HG03469 (cell line): ENCODE results near the gene EIF4E1B.

ENCODE experiments used
- ATAC-seq: cut with Tn5 transposase; IDR thresholded peaks from one replicate; pipeline ENCODE4 v1.9.1; 2021; ENCODE audit warnings: mild to moderate bottlenecking, moderate library complexity, moderate number of reproducible peaks; ENCODE audit not compliant: unreplicated experiment

The EIF4E1B gene

DNA sequence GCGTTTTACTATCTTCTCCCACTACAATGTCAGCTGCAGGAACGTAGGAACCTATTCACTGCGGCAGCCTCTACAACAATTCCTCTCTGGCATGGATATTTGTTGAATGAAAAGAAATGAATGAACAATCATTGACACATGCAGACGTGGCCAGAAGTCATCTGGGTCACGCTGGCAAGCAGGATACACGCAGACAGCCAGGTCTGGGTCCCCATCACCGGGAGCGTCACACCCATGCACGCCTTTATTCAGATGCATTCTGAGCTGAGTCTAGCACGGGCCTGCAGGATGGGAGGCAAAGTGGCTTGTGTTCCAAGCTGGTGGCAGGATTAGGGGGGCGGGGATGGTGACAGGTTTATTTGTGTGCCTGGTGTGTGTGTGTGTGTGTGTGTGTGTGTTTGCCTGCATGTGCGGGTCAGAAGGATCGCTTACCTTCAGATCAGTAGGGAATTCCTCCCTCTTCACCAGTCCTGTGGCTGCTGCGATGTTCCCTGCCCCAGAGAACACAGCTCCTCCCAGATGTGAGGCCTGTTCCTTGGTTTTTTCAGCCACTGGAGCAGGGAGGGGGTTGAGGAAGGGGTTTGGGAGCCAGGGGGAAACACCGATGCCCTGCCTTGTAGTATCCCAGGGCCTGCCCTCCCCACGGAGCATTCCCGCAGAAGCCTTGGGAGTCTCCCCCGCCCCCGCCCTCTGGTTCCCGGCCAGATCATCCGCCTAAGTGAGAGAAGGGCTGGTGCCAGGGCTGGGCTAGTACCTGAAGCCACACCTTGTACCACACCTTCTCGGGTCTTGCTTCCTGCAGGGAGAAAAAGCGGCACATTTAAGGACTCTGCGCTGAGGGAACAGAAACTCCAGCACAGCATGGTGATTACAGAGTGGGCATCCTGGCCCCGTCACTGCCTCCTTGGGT is 4.3 kb upstream of the EIF4E1B start:
- ATAC-seq: no peak

DNA sequence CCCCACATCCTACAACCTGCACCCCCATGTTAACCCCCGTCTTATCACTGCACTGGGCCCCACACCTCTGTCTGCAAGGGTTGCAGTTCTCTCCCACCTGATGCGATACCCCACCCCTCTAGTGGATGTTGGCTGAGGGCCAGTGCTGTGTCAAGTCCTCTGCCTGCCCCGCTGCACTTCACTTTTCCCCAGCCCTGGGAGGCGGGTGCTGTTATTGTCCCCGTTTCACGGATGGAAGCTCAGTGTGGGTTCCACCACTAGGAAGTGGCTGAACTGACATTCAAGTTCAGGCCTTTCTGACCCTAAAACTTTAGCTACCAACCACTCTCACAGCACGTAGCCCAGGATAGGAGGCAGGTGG is 3.6 kb upstream of the EIF4E1B start:
- no peak for ATAC-seq

DNA sequence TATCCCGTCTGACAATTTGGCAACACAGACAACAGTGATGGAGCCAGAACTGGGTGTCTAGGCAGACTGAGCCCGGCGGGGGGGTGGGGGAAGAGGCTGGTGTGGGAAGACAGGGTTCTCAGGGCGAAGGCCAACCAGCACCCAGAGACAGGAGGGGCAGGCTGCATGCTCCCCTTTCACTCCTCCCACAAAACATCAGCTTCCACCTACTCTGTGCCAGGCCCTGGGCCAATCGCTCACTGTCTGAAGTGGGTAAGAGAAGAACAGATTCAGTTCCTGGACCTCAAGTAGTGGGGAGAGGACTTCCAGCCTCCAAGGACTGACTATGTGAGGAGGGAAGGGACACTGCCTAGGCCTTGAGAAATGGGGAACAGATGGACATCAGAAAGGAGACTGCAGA is 2.9 kb upstream of the EIF4E1B start:
- ATAC-seq: no peak

DNA sequence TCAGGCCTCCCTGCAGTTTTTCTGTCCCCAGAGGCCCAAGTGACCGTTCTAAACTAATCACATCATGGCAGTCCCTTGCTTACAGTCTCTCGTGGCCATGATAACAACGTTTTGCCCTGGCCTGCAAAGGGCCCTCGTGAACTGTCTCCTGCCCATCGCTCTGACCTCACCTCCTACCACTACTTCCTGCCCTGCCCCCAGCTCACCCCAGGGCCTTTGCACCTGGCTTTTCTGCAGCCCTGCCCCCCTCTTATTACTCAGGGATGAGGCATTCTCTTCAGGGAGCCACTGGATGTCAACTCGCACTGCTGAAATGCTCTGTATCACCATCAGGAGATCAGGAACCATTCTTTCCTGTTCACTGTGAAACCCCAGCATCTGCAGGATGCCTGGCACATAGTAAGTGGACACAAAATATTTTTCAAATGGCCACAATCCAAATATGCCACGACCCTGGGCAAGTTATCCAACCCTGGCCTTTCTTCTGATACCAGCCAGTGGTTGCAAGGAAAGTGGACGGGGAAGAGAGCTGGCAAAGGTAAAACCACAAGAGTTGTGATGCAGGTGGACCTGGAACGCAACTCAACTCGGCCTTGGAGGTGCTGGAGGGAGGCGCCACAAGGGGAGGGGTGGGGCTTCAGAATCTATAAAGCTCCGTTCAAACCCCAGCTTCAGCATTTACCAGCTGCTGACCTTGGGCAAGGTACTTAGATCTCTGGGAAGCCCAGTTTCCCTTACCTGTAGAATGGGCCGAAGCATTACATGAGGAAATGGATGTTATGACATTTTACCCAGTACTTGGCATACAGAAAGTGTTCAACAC is 1.9 kb upstream of the EIF4E1B start:
- no peak for ATAC-seq

DNA sequence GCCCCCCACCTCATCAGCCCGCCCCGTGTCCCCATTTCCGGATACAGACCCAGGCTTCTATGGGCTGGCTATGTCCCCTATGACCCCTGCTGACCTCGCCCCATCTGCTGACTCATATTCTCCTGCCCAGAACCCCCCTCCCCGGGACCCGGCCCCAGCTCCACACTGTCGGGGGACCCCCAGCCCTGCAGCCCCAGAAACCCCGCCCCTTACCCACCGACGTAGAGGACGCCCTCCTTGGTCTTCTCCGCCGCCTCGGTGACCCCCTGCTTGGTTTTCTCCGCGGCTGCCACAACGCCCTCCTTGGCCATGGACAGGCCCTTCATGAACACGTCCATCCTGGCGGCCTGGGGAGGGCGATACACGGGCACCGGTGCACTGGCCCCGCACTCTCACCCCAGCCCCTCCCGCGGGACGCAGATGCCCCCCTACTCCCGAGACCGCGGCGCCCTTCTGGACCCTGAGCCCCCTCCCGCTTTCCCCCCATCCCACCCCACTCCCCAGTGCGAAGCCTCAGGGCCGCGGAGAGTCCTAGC is 1.1 kb upstream of the EIF4E1B start:
- no peak for ATAC-seq

DNA sequence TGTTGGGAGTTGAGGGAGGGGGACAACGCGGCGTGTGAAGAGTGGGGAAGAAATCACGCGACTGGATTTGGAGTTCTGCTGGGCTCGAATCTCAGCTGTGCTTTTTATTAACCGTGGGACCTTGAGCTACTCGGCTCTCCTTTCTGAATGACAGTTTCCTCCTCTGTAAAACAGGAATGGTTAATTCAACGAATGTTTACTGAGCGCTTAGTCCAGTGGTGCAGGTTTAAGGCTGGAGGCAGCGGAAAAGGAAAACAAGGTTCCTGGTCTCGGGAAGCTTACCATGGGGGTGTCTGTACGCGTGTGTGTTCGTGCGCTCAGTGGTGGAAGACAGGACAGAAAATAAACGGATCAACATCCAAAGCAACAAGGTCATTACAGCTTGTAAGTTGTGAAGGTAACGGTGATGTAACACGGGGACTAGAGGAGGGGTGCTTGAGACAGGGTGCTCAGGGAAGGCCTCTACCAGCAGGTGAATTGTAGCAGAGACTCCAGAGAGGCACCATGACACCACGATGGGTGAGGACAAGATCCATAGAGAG is 277 bp downstream of the EIF4E1B start:
- no peak for ATAC-seq

DNA sequence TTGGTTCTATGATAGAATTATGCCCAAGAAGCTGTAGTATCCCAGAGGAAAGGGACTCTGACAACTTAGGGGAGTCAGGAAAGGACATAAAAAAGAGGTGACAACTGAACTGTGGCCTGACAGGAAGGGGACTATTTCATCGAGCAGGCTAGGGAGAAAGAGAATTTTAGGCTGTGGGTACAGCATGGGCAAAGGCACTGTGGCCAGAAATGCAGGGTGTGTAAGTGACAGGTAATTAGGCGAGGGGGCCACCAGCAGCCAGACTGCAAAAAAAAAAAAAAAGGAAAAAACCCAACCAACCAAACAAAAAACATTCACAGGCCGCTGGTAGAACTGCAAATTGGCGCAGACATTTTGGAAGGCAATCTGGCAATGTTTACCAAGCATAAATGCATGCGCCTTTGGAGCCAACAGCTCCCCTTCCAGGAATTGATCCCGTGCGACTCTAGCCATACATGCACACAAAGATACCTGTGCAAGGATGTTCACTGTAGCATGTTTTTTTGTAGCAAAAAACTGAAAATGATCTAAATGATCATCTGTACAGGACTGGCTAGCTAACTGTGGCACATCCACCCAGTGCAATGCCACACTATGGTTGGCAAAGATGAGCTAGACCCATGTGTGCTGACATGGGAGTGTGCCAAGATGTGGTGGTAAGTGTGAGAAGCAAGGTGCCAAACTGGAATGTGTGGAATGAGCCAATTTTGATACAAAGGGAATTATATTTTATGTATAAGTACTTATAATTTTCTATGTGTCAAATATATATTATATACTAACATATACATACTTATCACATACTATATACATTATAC is 1.1 kb downstream of the EIF4E1B start:
- no peak for ATAC-seq

DNA sequence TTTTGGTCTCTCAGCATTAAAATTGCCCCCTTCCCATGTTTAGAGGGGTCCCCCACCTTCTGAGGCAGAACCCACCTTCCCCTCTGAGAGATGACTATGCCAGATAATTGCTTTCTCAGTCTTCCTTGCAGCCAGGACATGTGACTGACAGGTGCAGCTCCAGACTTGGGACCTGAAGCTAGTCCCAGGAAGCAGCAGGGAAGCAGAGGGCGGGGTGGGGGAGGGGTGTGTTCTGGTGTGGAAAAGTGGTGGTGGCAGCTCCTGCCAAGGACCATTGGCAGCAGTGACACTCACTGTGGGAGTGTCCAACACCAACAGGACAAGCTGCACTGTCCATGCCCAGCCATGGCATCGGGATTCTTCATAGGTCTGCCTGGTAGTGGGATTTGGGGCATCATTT is 2.3 kb downstream of the EIF4E1B start:
- ATAC-seq: no peak

DNA sequence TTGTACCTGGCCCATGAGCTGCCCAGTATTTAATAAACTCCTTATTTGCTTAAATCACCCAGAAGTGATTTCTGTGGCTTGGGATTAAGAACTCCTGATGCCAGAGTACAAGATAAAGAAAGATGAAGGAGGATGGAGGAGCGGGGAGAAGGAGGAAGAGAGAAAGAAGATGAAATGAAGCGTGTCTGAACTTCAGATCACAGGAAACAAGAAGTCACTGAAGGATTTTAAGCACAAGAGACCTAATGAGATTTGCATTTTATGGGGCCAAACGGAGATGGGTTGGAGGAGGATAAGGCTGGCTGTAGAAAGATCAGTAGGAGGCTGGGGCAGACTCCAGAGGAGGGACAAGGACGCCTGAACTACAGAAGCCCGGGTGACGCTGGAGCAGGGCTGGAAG is 3.1 kb downstream of the EIF4E1B start:
- ATAC-seq: no peak

DNA sequence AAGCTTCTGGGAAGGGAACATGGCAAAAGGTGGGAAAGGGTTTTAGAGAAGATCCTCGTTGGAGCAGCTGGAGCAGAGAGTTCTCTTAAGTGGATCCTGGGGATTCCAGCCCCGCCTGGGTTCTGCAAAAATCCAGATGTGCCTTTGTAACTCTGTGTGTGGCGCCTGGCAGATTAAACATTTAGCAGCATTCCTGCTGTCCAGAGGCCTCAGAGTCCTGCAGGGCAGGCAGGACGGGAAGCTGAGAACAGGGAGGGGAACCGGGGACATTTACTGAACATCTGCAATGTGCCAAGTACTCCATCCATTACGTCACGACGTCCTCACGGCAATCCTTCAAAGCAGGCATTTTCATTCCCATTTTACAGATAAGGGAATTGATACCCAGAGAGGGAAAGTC is 6.0 kb downstream of the EIF4E1B start:
- ATAC-seq: no peak

DNA sequence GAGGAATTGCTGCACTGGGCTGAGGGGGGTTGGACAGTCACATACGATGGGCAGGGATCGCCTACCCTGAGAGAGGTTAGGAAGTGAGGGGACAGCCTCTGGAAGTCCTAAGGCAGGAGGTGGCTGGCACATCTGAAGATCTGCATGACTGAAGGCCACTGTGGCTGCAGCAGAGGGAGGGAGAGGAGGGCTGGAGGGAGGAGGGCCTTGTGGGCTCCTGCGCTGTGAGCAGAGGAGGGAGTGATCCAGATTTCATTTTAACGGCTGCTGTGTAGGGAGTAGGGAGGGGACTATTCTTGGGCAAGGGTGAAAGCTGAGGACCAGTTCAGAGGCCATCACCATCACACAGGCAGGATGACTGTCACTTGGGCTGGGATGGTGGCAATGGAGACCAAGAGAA is 7.1 kb downstream of the EIF4E1B start:
- ATAC-seq: no peak

DNA sequence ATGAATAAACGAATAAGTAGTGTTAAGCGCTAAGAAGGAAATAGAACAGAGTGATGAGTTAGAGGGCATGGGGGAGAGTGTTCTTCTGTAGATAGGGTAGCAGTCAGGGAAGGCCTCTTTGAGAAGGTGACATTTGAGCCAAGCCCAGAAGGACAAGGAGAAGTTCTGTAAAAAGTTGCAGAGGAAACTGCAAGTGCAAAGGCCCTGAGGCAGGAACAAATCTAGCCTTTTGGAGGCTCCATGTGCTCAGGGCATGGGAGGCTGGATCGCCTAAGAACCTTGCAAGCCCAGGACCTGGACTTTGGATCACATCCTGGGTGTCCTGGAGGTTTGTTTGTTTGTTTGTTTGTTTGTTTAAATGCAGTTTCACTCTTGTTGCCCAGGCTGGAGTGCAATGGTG is 8.0 kb downstream of the EIF4E1B start:
- no peak for ATAC-seq

DNA sequence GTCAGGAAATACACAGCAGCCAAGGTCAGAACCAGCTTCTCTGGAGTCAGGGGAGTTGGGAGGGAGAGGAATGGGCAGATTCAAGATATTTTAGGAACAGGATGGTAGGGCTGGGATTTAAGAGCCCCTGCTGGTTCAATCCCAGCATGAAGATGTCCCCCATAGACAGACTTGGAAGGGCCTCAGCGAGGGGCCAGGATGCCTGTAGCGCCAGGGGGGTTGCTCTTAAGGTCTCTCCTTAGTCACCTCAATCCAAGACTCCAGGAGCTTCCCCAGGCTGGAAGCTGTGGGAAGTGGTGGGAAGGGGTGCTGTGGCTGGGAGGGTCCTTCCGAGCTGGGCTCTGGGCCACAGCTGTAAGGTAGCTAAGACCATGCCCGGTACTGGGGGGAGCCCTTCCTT is 8.7 kb downstream of the EIF4E1B start:
- no peak for ATAC-seq

DNA sequence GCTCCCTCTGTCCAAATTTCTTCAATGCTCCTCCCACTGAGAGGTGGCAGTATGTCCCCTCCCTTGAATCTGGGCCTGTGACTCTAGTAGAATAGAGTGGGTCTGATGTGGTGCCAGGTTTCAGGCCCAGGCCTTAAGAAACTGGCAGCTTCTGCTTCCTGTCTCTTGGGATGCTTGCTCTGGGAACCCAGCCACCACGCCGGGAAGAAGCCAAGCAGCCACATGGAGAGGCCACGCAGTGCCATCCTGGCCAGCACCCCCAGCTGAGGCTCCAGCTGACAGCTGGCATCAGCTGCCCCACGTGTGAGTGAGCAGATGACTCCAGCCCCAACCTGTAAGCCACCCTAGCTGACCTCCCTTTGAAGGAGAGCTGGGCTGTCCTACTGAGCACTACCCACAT is 9.5 kb downstream of the EIF4E1B start:
- ATAC-seq: no peak

DNA sequence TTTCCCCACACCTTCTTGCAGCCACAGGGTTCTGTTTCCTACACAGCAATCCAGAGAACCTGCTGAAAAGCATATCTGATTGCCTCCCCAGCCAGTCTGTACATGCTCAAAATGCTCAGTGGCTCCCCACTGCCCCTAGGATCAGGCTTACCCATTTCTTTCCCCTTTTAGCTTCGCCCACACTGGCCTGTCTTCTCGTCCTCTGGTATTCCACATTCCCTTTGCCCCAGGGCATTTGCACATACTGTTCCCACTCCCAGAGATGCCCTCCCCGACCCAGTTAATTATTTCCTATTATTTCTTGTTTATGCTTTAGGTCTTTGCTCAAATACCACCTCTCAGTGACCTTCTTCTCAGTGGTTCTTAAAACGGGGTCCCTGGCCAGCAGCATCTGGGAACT is 10.1 kb downstream of the EIF4E1B start:
- no peak for ATAC-seq

DNA sequence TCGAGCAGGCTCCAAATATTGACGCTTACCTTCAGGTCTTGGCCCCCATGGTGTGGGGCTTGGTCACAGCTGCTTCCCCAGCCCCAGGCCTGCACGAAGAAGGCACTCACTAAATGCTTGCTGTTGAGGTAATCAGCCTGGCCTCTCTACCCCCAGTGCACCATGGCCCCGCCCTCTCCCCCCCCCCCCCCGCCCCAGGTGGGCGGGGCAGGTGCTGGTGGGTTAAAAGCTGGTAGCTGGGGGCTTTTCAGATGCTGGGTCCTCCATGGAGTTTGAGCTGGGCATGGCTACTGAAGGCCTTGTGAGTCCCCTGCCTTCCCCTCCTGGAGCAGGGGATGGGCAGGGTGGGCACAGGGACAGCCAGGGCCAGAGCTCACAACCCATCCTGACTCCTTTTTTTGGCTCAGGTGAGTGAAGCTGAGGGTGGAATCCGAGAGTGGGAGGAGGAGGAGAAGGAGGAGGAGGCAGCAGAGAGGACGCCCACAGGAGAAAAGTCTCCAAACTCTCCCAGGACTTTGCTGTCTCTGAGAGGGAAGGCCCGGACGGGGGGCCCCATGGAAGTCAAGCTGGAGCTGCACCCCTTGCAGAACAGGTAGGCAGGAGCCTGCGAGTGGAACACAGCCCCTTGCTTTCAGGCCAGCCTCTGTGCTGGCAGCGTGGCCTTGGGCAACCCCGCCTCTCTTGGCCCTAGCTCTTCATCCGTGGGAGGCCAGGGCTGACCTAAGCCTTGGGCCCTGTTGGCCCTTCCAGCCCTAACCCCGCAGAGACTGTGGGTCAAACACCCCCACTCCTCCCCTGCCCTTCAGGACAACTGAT is 12.4 kb downstream of the EIF4E1B start:
- no peak for ATAC-seq

DNA sequence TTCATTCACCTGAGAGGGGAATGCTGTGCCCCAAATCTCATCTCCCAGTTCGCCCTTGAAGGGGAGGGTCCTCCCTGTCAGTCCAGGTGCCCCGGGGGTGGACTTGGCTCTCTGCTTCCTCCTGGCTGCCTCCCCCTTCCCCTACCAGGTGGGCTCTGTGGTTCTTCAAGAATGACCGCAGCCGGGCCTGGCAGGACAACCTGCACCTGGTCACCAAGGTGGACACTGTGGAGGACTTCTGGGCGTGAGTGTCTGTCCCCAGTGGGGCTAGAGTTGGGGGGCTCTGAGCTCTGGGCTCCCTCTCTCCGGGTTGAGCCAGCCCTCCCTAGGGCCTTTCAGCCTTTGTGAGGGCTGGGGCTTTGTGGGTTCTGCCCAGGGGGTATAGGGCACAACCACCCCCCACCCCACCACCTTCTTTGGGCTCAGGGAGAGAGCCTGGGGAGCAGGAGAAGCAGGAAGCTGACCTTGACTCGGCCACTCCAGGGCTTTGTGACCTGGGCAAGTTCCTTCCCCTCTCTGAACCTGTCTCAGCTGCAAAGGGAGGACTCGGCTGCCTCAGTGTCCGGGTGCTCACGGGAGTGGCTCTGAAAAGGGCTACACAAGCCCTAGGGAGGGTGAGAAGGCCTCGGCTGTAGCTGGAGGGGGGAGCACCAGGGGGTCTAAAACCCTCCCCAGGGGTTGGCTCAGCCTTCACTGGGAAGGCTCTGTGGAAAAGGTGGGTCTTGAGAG is 13.2 kb downstream of the EIF4E1B start:
- no peak for ATAC-seq

DNA sequence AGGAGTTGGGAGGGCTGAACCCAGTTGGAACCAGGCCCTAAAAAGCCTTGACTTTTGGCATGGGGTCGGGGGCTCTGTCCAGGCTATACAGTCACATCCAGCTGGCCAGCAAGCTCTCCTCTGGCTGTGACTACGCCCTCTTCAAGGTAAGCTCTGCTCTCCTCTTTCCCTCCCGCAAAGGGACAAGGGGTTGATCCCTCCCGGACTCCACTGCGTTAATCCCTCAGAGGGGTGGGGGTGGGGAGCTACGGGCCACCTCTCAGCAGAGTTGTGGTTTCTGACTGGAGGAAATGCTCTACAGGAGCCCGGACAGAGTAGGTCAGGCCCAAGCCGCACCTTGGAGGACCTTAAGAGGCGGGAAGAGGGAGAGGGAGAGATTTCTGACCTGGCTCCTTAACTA is 13.8 kb downstream of the EIF4E1B start:
- ATAC-seq: no peak
